H9 (cell line): ENCODE results near the gene SLC39A12. TPM values are rescaled to one million over a fixed set of nuclear protein-coding genes. Genes with fewer than 3 reads are reported as not detected.

Experiments used
- DNase-seq: peaks from one replicate; pipeline ENCODE4 v3.0.0-alpha.2; 2017
- H2AFZ ChIP-seq: one replicate; pipeline ENCODE4 v1.6.1; 2013; ENCODE audit warnings: mild to moderate bottlenecking, low read length, control low read depth, moderate library complexity
- H2AK5ac ChIP-seq: 2 replicates; pipeline ENCODE4 v1.6.1; 2013; ENCODE audit warnings: low read length, control low read depth, mixed read lengths; ENCODE audit not compliant: insufficient read length
- H2BK120ac ChIP-seq: one replicate; pipeline ENCODE4 v1.6.1; 2013; ENCODE audit warnings: low read depth, mild to moderate bottlenecking, low read length, control low read depth, inconsistent platforms; ENCODE audit not compliant: poor library complexity, severe bottlenecking
- H2BK12ac ChIP-seq: 2 replicates; pipeline ENCODE4 v1.6.1; 2013; ENCODE audit warnings: low read length, control low read depth, mixed read lengths, low read depth; ENCODE audit not compliant: insufficient read length
- H2BK15ac ChIP-seq: 2 replicates; pipeline ENCODE4 v1.6.1; 2013; ENCODE audit warnings: low read depth, low read length, control low read depth
- H2BK20ac ChIP-seq: one replicate; pipeline ENCODE4 v1.6.1; 2013; ENCODE audit warnings: low read depth, mild to moderate bottlenecking, low read length, control low read depth, inconsistent platforms; ENCODE audit not compliant: poor library complexity, severe bottlenecking
- H2BK5ac ChIP-seq: 2 replicates; pipeline ENCODE4 v1.6.1; 2013; ENCODE audit warnings: low read length, control low read depth, mixed read lengths; ENCODE audit not compliant: insufficient read length
- H3K14ac ChIP-seq: 2 replicates; pipeline ENCODE4 v1.6.1; 2013; ENCODE audit warnings: low read length, control low read depth; ENCODE audit not compliant: insufficient read depth
- H3K18ac ChIP-seq: 2 replicates; pipeline ENCODE4 v1.6.1; 2013; ENCODE audit warnings: low read depth, mild to moderate bottlenecking, mixed read lengths, low read length, control low read depth; ENCODE audit not compliant: insufficient read length
- H3K23ac ChIP-seq: 2 replicates; pipeline ENCODE4 v1.6.1; 2013; ENCODE audit warnings: low read length, control low read depth, mixed read lengths, low read depth; ENCODE audit not compliant: insufficient read length
- H3K23me2 ChIP-seq: 2 replicates; pipeline ENCODE4 v1.6.1; 2013; ENCODE audit warnings: low read depth, mild to moderate bottlenecking, mixed read lengths, low read length, control low read depth; ENCODE audit not compliant: insufficient read length, poor library complexity, severe bottlenecking
- H3K27ac ChIP-seq: 2 replicates; pipeline ENCODE4 v1.5.1; 2013; ENCODE audit warnings: low read length, control low read depth, mixed read lengths, low read depth; ENCODE audit not compliant: insufficient read length
- H3K27me3 ChIP-seq: 2 replicates; pipeline ENCODE4 v1.6.1; 2013; ENCODE audit warnings: low read length, control low read depth, inconsistent platforms; ENCODE audit not compliant: insufficient read depth
- H3K4ac ChIP-seq: 2 replicates; pipeline ENCODE4 v1.6.1; 2013; ENCODE audit warnings: low read depth, mild to moderate bottlenecking, control low read depth, inconsistent platforms, low read length, moderate library complexity
- H3K4me1 ChIP-seq: 2 replicates; pipeline ENCODE4 v1.6.1; 2013; ENCODE audit warnings: low read length, control low read depth, inconsistent platforms; ENCODE audit not compliant: insufficient read depth
- H3K4me2 ChIP-seq: 2 replicates; pipeline ENCODE4 v1.6.1; 2013; ENCODE audit warnings: low read length, control low read depth, mixed read lengths; ENCODE audit not compliant: insufficient read length, insufficient read depth
- H3K56ac ChIP-seq: 2 replicates; pipeline ENCODE4 v1.6.1; 2013; ENCODE audit warnings: low read depth, mild to moderate bottlenecking, mixed read lengths, low read length, control low read depth; ENCODE audit not compliant: insufficient read length
- H3K79me1 ChIP-seq: 2 replicates; pipeline ENCODE4 v1.6.1; 2013; ENCODE audit warnings: low read depth, mild to moderate bottlenecking, moderate library complexity, low read length, control low read depth, inconsistent platforms; ENCODE audit not compliant: insufficient read depth, poor library complexity, severe bottlenecking
- H3K79me2 ChIP-seq: 2 replicates; pipeline ENCODE4 v1.6.1; 2013; ENCODE audit warnings: low read length, control low read depth, inconsistent platforms; ENCODE audit not compliant: insufficient read depth
- H3K9ac ChIP-seq: 2 replicates; pipeline ENCODE4 v1.6.1; 2013; ENCODE audit warnings: low read length, control low read depth, mixed read lengths; ENCODE audit not compliant: insufficient read length; ENCODE audit errors: extremely low read depth
- H3K9me3 ChIP-seq: one replicate; pipeline ENCODE4 v1.6.1; 2013; ENCODE audit warnings: low read depth, low read length, inconsistent platforms; ENCODE audit not compliant: control insufficient read depth
- H3T11ph ChIP-seq: one replicate; pipeline ENCODE4 v1.6.1; 2013; ENCODE audit warnings: mild to moderate bottlenecking, low read length, control low read depth, inconsistent platforms
- H4K20me1 ChIP-seq: one replicate; pipeline ENCODE4 v1.6.1; 2013; ENCODE audit not compliant: control insufficient read depth, insufficient read length, insufficient read depth
- H4K5ac ChIP-seq: 2 replicates; pipeline ENCODE4 v1.6.1; 2013; ENCODE audit warnings: low read depth, mild to moderate bottlenecking, mixed read lengths, low read length, control low read depth; ENCODE audit not compliant: insufficient read length
- H4K8ac ChIP-seq: replicated peaks from 2 replicates; pipeline ENCODE4 v1.6.1; 2013; ENCODE audit warnings: low read length, control low read depth, mixed read lengths, low read depth; ENCODE audit not compliant: insufficient read length
- H4K91ac ChIP-seq: 2 replicates; pipeline ENCODE4 v1.6.1; 2013; ENCODE audit warnings: low read depth, mild to moderate bottlenecking, moderate library complexity, mixed read lengths, low read length, control low read depth; ENCODE audit not compliant: insufficient read length
- H3K27ac Mint-ChIP-seq, 3 experiments: 2 replicates in 2 of 3; 3 replicates in 1 of 3; pipeline ENCODE4 v1.8.0; 2020 to 2021; ENCODE audit warnings: mixed read lengths in 3 of 3, mild to moderate bottlenecking in 1 of 3, moderate library complexity in 1 of 3
- H3K27me3 Mint-ChIP-seq: 2 replicates; pipeline ENCODE4 v1.8.0; 2021; ENCODE audit warnings: low read depth, mild to moderate bottlenecking, moderate library complexity, mixed read lengths
- H3K36me3 Mint-ChIP-seq, 3 experiments: 2 replicates in 2 of 3; 3 replicates in 1 of 3; pipeline ENCODE4 v1.8.0; 2020 to 2021; ENCODE audit warnings: low read depth in 3 of 3, mixed read lengths in 3 of 3; ENCODE audit not compliant: insufficient read depth in 1 of 3
- H3K4me1 Mint-ChIP-seq, 2 experiments: 2 replicates each; pipeline ENCODE4 v1.8.0; 2020; ENCODE audit warnings: mixed read lengths in 2 of 2
- H3K4me3 Mint-ChIP-seq, 2 experiments: 2 replicates in 1 of 2; 3 replicates in 1 of 2; pipeline ENCODE4 v1.8.0; 2020 to 2021; ENCODE audit warnings: mild to moderate bottlenecking in 2 of 2, mixed read lengths in 2 of 2, moderate library complexity in 1 of 2
- H3K9me3 Mint-ChIP-seq, 2 experiments: 2 replicates in 1 of 2; 3 replicates in 1 of 2; pipeline ENCODE4 v1.8.0; 2020; ENCODE audit warnings: mild to moderate bottlenecking in 2 of 2, mixed read lengths in 2 of 2, moderate library complexity in 1 of 2
- WGBS: extraction: QIAGEN DNeasy Blood & Tissue Kit; methylation state at CpG from one replicate; pipeline ENCODE4 v1.1.7; 2013; ENCODE audit warnings: missing lambda C conversion rate, low lambda C conversion rate, mixed read lengths; ENCODE audit not compliant: insufficient read length; ENCODE audit errors: extremely low coverage; 5-methylcytosine and 5-hydroxymethylcytosine counted together
- total RNA-seq: library from RNA; stranded (reverse); gene quantifications from 2 replicates; pipeline ENCODE4 v1.2.1, GENCODE V29; 2021
- TF ChIP-seq, protein P1 (sequence below): fragments of 200-600 bp; sonication (generic); conservative IDR thresholded peaks from 3 replicates; pipeline ENCODE4 v1.8.0; 2021; ENCODE audit warnings: antibody characterized with exemption, mild to moderate bottlenecking

Gene SLC39A12
- total RNA-seq, 1 experiment from 2014 or later, result not detected

DNA sequence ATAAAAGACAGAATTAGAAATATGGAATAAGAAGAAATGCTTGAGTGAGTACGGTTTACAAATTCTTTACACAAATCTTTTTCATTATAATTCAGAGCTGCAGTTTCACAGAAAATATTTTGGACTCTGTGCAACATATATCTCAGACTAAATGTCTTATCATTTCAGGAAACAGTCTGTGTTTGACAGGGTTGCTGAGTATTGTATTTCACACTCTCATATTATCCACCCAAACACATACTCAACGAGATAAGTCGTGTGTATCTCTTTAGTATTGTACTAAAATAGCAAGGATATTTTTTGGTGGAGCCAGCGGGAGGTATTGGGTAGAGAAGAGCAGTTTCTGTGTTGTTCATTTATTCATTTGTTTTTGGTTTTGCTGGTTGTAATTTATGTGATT lies 39.0 kb upstream of the SLC39A12 start:
- H3K36me3 Mint-ChIP-seq, result peaks cover 0 to 6% (median 0%) of the 10 kb centered on the region in 3 experiments; a peak in 3 of 7 replicates
- no peak overlapping the region for H2BK15ac ChIP-seq
- TF ChIP-seq, protein P1, sequence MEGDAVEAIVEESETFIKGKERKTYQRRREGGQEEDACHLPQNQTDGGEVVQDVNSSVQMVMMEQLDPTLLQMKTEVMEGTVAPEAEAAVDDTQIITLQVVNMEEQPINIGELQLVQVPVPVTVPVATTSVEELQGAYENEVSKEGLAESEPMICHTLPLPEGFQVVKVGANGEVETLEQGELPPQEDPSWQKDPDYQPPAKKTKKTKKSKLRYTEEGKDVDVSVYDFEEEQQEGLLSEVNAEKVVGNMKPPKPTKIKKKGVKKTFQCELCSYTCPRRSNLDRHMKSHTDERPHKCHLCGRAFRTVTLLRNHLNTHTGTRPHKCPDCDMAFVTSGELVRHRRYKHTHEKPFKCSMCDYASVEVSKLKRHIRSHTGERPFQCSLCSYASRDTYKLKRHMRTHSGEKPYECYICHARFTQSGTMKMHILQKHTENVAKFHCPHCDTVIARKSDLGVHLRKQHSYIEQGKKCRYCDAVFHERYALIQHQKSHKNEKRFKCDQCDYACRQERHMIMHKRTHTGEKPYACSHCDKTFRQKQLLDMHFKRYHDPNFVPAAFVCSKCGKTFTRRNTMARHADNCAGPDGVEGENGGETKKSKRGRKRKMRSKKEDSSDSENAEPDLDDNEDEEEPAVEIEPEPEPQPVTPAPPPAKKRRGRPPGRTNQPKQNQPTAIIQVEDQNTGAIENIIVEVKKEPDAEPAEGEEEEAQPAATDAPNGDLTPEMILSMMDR, result no peak
- H3K14ac ChIP-seq, result no peak overlapping the region
- H3K23me2 ChIP-seq, result no peaks in the 10 kb centered on the region
- H2BK5ac ChIP-seq, result no peak overlapping the region
- H3T11ph ChIP-seq, result no peak overlapping the region
- no peak overlapping the region for H2BK20ac ChIP-seq
- no peak overlapping the region for H2AFZ ChIP-seq
- H3K4me2 ChIP-seq, result no peak overlapping the region
- H3K23ac ChIP-seq, result no peak overlapping the region
- no peak overlapping the region for H3K4me3 Mint-ChIP-seq
- H4K20me1 ChIP-seq, result no peaks in the 10 kb centered on the region
- no peak overlapping the region for H2BK12ac ChIP-seq
- no peak overlapping the region for H2AK5ac ChIP-seq
- H3K4ac ChIP-seq, result no peak overlapping the region
- no peak for DNase-seq
- H4K5ac ChIP-seq, result no peak overlapping the region
- H3K18ac ChIP-seq, result no peak overlapping the region
- no peak overlapping the region for H4K91ac ChIP-seq
- no peaks in the 10 kb centered on the region for H3K27me3 ChIP-seq
- peaks cover 4 to 8% of the 10 kb centered on the region in 2 experiments; a peak in 4 of 5 replicates for H3K9me3 Mint-ChIP-seq
- H3K9ac ChIP-seq, result no peak overlapping the region
- H3K27ac ChIP-seq, result no peak overlapping the region
- H3K79me1 ChIP-seq, result no peaks in the 10 kb centered on the region
- peaks cover 0 to 2% of the 10 kb centered on the region in 2 experiments; a peak in 1 of 4 replicates for H3K4me1 Mint-ChIP-seq
- H3K56ac ChIP-seq, result no peak overlapping the region
- H3K27me3 Mint-ChIP-seq, result no peaks in the 10 kb centered on the region
- no peaks in the 10 kb centered on the region for H3K79me2 ChIP-seq
- H4K8ac ChIP-seq, result no peak overlapping the region
- H3K4me1 ChIP-seq, result no peaks in the 10 kb centered on the region
- no peak overlapping the region for H3K27ac Mint-ChIP-seq
- H3K9me3 ChIP-seq, result no peaks in the 10 kb centered on the region
- no CpG with 5 or more reads among the region's 4 CpGs for WGBS
- no peak overlapping the region for H2BK120ac ChIP-seq
